ENCODE measurements around the gene RET.

The RET gene

DNA sequence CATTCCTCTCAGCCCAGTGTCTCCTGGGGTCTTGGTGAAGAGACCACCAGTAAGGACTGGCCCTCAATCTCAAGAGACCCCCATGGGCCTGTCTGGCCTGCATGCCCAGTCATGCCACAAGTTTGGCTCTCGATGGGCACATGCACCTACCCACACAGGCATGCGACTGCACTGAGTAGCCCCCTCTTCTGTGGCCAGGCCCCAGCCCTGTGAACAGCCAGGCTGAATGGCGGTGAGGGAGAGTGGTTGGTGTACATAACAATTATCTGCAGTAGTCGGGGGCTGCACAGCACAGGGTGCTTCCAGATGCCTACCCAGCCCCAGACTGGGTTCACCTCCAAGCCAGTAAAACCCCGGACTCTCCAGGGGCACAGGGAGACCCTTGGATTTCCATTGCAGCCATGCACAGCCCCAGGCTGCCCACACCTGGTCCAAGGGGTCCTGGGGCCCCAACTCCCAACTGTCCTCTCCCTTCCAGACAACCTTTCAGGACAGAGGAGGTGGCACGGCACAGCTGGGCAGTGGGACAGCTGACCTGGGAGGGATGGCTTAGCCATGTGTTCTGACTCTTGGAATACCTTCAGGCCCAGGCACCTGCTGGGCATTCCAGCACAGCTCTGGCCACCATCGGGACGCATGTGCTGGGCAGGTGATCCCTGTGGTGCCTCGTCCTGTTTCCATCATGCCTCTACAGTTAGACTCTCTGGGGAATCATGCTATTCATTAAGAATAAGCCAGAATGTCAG, 40.3 kb downstream of the RET start:
- H3K4me3 ChIP-seq (ENCODE audit: low read depth in 1 of 2, low read length in 2 of 2): no peak overlapping the region

DNA sequence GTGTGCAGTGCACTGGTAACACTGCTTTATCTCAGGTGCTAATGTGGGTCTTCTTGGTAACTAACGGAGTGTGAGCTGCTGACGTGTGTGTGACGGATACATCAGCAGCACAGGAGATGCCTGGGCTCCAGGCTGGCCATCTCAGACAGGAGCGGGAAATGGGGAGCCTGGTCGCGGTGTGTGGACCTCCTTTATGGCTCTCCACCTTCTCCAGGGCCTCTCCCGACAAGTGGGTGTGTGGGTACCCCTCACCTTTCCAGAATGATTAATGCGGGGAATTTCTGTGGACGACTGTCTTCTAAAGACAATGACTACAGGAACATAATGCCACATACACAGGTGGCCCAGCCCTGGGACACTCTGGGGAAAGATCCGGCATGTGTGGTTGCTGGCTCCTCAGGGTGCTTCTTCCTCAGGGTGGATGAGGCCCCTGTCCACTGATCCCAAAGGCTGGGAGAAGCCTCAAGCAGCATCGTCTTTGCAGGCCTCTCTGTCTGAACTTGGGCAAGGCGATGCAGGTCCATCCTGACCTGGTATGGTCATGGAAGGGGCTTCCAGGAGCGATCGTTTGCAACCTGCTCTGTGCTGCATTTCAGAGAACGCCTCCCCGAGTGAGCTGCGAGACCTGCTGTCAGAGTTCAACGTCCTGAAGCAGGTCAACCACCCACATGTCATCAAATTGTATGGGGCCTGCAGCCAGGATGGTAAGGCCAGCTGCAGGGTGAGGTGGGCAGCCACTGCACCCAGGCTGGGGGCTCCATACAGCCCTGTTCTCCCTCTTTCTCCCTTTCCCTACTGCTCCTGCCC, 41.1 kb downstream of the RET start:
- H2AFZ ChIP-seq (ENCODE audit: low read depth, low read length): no peak overlapping the region
- TF ChIP-seq, protein P1, sequence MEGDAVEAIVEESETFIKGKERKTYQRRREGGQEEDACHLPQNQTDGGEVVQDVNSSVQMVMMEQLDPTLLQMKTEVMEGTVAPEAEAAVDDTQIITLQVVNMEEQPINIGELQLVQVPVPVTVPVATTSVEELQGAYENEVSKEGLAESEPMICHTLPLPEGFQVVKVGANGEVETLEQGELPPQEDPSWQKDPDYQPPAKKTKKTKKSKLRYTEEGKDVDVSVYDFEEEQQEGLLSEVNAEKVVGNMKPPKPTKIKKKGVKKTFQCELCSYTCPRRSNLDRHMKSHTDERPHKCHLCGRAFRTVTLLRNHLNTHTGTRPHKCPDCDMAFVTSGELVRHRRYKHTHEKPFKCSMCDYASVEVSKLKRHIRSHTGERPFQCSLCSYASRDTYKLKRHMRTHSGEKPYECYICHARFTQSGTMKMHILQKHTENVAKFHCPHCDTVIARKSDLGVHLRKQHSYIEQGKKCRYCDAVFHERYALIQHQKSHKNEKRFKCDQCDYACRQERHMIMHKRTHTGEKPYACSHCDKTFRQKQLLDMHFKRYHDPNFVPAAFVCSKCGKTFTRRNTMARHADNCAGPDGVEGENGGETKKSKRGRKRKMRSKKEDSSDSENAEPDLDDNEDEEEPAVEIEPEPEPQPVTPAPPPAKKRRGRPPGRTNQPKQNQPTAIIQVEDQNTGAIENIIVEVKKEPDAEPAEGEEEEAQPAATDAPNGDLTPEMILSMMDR (IDR thresholded peaks at IDR 0.05; ENCODE audit: borderline replicate concordance, extremely low read depth, low read length, poor library complexity, severe bottlenecking): no peak
- TF ChIP-seq EZH2 (IDR thresholded peaks at IDR 0.05; ENCODE audit: borderline replicate concordance, low read depth, low read length, severe bottlenecking): no peak
- no peak overlapping the region for H3K4me3 ChIP-seq (ENCODE audit: low read depth in 1 of 2, low read length in 2 of 2)
- ATAC-seq (ENCODE audit: insufficient read depth, low read depth) (no peak), DNase-seq (no peak)
- no peaks in the 10 kb centered on the region for H3K79me2 ChIP-seq (ENCODE audit: insufficient read depth, low read length)
- H3K27ac ChIP-seq (ENCODE audit: low read length): no peak overlapping the region
- no peak overlapping the region for H3K9ac ChIP-seq (ENCODE audit: low read depth, low read length)
- peaks cover 4% of the 10 kb centered on the region; the same call in 1 of the 2 replicates for H4K20me1 ChIP-seq (ENCODE audit: insufficient read depth, low read length)
- peaks cover 19% of the 10 kb centered on the region for H3K4me1 ChIP-seq (ENCODE audit: insufficient read depth, low read length)
- H3K36me3 ChIP-seq (ENCODE audit: insufficient read depth, low read length): no peaks in the 10 kb centered on the region
- no peak overlapping the region for H3K4me2 ChIP-seq (ENCODE audit: insufficient read depth, low read length)
- no peaks in the 10 kb centered on the region for H3K27me3 ChIP-seq (ENCODE audit: insufficient read depth, low read length, poor library complexity)
- no peaks in the 10 kb centered on the region for H3K9me3 ChIP-seq (ENCODE audit: insufficient read depth, low read length, severe bottlenecking)

More for the DNA sequence above, 40.3 kb downstream of the RET start:
- peaks cover 19% of the 10 kb centered on the region for H3K4me1 ChIP-seq (ENCODE audit: insufficient read depth, low read length)
- no peaks in the 10 kb centered on the region for H3K79me2 ChIP-seq (ENCODE audit: insufficient read depth, low read length)
- H4K20me1 ChIP-seq (ENCODE audit: insufficient read depth, low read length): peaks cover 4% of the 10 kb centered on the region; the same call in 1 of the 2 replicates
- no peaks in the 10 kb centered on the region for H3K9me3 ChIP-seq (ENCODE audit: insufficient read depth, low read length, severe bottlenecking)
- no peak overlapping the region for H2AFZ ChIP-seq (ENCODE audit: low read depth, low read length)
- TF ChIP-seq EZH2 (IDR thresholded peaks at IDR 0.05; ENCODE audit: borderline replicate concordance, low read depth, low read length, severe bottlenecking): no peak
- TF ChIP-seq, protein P1 (IDR thresholded peaks at IDR 0.05; ENCODE audit: borderline replicate concordance, extremely low read depth, low read length, poor library complexity, severe bottlenecking): no peak
- ATAC-seq (ENCODE audit: insufficient read depth, low read depth): no peak
- no peak for DNase-seq
- H3K27me3 ChIP-seq (ENCODE audit: insufficient read depth, low read length, poor library complexity): no peaks in the 10 kb centered on the region
- no peak overlapping the region for H3K4me2 ChIP-seq (ENCODE audit: insufficient read depth, low read length)
- no peaks in the 10 kb centered on the region for H3K36me3 ChIP-seq (ENCODE audit: insufficient read depth, low read length)
- H3K27ac ChIP-seq (ENCODE audit: low read length): no peak overlapping the region
- no peak overlapping the region for H3K9ac ChIP-seq (ENCODE audit: low read depth, low read length)

DNA sequence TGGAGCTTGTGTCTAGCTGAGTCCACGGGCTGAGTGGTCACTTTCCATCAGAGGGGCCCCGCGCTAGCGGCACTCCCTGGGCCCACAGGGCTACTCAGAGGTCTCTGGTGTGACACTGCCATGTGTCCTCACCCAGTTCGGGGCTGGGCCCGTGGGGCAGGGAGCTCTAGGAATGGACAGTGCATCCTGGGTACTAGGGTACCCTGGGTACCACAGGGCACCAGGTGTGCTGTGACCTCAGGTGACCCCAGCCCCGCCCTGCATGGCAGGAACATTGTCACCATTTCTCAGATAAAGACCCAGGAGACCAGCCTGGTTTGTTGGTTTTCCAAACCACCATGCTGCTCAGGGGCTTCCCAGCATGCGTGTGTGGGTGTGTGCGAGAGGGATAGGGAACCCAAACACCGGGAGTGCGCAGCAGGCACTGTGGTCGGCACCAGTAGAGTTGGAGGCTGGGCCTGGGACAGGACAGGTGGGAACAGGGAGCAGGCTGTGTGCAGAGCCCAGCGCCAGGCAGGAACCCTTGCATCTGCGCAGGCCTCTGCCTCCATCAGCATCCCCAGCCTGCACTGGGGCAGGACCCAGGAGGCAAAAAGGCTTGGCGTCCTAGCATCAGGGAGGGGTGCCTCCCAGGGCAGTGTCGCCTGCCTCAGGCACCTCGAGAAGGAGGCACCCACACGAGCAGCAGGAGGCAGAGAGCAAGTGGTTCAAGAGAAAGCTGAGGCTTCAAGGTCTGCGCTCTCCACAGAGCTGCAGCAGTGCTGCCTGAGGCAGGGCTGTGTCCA, 42.0 kb downstream of the RET start:
- Histone ChIP-seq H3K27ac (ENCODE audit: low read length) (no peak overlapping the region), H3K4me3 (ENCODE audit: low read depth in 1 of 2, low read length in 2 of 2) (no peak overlapping the region), H4K20me1 (ENCODE audit: insufficient read depth, low read length) (peaks cover 4% of the 10 kb centered on the region; the same call in 1 of the 2 replicates), H3K9me3 (ENCODE audit: insufficient read depth, low read length, severe bottlenecking) (no peaks in the 10 kb centered on the region), H3K79me2 (ENCODE audit: insufficient read depth, low read length) (no peaks in the 10 kb centered on the region), H3K4me2 (ENCODE audit: insufficient read depth, low read length) (no peak overlapping the region), H2AFZ (ENCODE audit: low read depth, low read length) (no peak overlapping the region), H3K9ac (ENCODE audit: low read depth, low read length) (no peak overlapping the region), H3K4me1 (ENCODE audit: insufficient read depth, low read length) (peaks cover 19% of the 10 kb centered on the region), H3K36me3 (ENCODE audit: insufficient read depth, low read length) (no peaks in the 10 kb centered on the region), H3K27me3 (ENCODE audit: insufficient read depth, low read length, poor library complexity) (no peaks in the 10 kb centered on the region)
- ATAC-seq (ENCODE audit: insufficient read depth, low read depth): no peak
- TF ChIP-seq, protein P1 (IDR thresholded peaks at IDR 0.05; ENCODE audit: borderline replicate concordance, extremely low read depth, low read length, poor library complexity, severe bottlenecking): no peak
- TF ChIP-seq EZH2 (IDR thresholded peaks at IDR 0.05; ENCODE audit: borderline replicate concordance, low read depth, low read length, severe bottlenecking): no peak
- no peak for DNase-seq

Measured in DND-41 (cell line).